OCI-LY3 (cell line): ENCODE data around the gene MED13L.
A peak's percentile ranks its signal among the peaks of the same experiment; 100 is the strongest.
"Not testable (repeated sequence)": the region's sequence is repeated elsewhere in the genome, so short reads cannot be mapped to it uniquely, and the experiment has no call there.

Experiments used
- H2AFZ ChIP-seq: fragments of 200-600, 300-600 bp; shearing (Covaris generic); 2 replicates; pipeline ENCODE4 v1.6.0; 2014; ENCODE audit warnings: antibody characterized with exemption, low read depth, low read length
- H3K27ac ChIP-seq: fragments of 200-600, 300-600 bp; sonication (generic); 2 replicates; pipeline ENCODE4 v1.5.1; 2014; ENCODE audit warnings: mild to moderate bottlenecking, low read length, moderate library complexity, mixed read lengths
- H3K27me3 ChIP-seq: fragments of 200-600, 300-600 bp; sonication (generic); 2 replicates; pipeline ENCODE4 v1.6.1; 2014; ENCODE audit warnings: low read depth, low read length, mixed read lengths
- H3K36me3 ChIP-seq: fragments of 200-600, 300-600 bp; sonication (generic); replicated peaks from 2 replicates; pipeline ENCODE3; 2014; ENCODE audit warnings: low read depth, low read length, mixed read lengths
- H3K4me1 ChIP-seq: fragments of 300-600, 200-600 bp; sonication (generic); 2 replicates; pipeline ENCODE4 v1.6.1; 2014; ENCODE audit warnings: low read length, mixed read lengths
- H3K4me2 ChIP-seq: fragments of 200-600, 300-600 bp; sonication (generic); 2 replicates; pipeline ENCODE4 v1.6.1; 2014; ENCODE audit warnings: low read length, mixed read lengths
- H3K4me3 ChIP-seq: fragments of 300-600, 200-600 bp; sonication (generic); 2 replicates; pipeline ENCODE4 v1.5.1; 2014; ENCODE audit warnings: antibody characterized with exemption, mild to moderate bottlenecking, low read length, moderate library complexity
- H3K79me2 ChIP-seq: fragments of 300-600, 200-600 bp; shearing (Covaris generic); 2 replicates; pipeline ENCODE4 v1.6.1; 2014; ENCODE audit warnings: mild to moderate bottlenecking, low read length, mixed read lengths
- H3K9ac ChIP-seq: fragments of 300-600, 200-600 bp; shearing (Covaris generic); 2 replicates; pipeline ENCODE4 v1.6.0; 2014; ENCODE audit warnings: mild to moderate bottlenecking, low read length, moderate library complexity
- H3K9me3 ChIP-seq: fragments of 200-600, 300-600 bp; shearing (Covaris generic); 2 replicates; pipeline ENCODE4 v1.6.1; 2014; ENCODE audit warnings: low read length, mixed read lengths; ENCODE audit not compliant: insufficient read depth
- H4K20me1 ChIP-seq: fragments of 200-600, 300-600 bp; sonication (generic); 2 replicates; pipeline ENCODE4 v1.6.1; 2016; ENCODE audit warnings: low read length, mixed read lengths; ENCODE audit not compliant: insufficient read depth
- CTCF ChIP-seq: fragments of 200-600, 300-600 bp; sonication (generic); IDR thresholded peaks from 2 replicates; pipeline ENCODE4 v1.5.1; 2014; ENCODE audit warnings: antibody characterized with exemption, low read length, low read depth
- EZH2phosphoT487 ChIP-seq: fragments of 200-600 bp; shearing (Covaris generic); IDR thresholded peaks from 2 replicates; pipeline ENCODE4 v1.6.1; 2018; ENCODE audit warnings: antibody characterized with exemption, mixed run types, low read depth

The MED13L gene

DNA sequence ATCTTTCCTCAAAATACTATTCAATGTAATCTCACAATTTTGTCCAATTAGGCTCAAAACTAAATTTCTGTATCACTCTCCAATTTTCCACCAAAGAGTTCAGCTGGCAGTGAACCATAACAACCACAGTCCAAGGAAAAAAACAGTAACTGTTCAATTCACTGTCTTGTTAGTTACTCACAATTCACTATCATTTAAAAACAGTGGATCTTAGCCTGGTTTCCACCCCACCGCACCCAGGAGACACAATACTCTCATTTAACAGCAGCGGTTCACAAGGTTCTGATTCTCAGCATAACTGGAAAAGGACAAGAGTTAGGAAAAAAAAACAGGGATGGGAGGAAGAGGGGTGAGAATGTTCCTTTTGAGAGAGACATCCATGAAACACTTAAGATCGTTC, 40.5 kb downstream of the MED13L start:
- H3K27me3 ChIP-seq = no peaks in the 10 kb centered on the region
- no peak overlapping the region for H3K9ac ChIP-seq
- peaks cover 22% of the 10 kb centered on the region for H3K4me1 ChIP-seq
- H3K4me2 ChIP-seq = 0 out of 2 replicates have a peak overlapping the region, but pooled peaks have one; percentile 51
- H3K27ac ChIP-seq = no peak overlapping the region
- no peaks in the 10 kb centered on the region for H3K36me3 ChIP-seq
- no peak overlapping the region for H2AFZ ChIP-seq
- H3K4me3 ChIP-seq = no peak overlapping the region
- H3K79me2 ChIP-seq = peaks cover 84% of the 10 kb centered on the region
- H3K9me3 ChIP-seq = no peaks in the 10 kb centered on the region
- no peak for TF ChIP-seq CTCF
- TF ChIP-seq EZH2phosphoT487 = no peak
- no peaks in the 10 kb centered on the region for H4K20me1 ChIP-seq

GRCh38 chr12:116236148-116236731, 41.3 kb downstream of the MED13L start:
- peak overlapping the region; percentile 51 for H3K4me2 ChIP-seq
- H3K79me2 ChIP-seq = peaks cover 80% of the 10 kb centered on the region
- no peaks in the 10 kb centered on the region for H3K27me3 ChIP-seq
- TF ChIP-seq EZH2phosphoT487 (no peak), CTCF (peak; percentile 94)
- H3K36me3 ChIP-seq = no peaks in the 10 kb centered on the region
- no peaks in the 10 kb centered on the region for H3K9me3 ChIP-seq
- H3K27ac ChIP-seq = no peak overlapping the region
- H3K9ac ChIP-seq = 0 out of 2 replicates have a peak overlapping the region, but pooled peaks have one; percentile 10
- peaks cover 22% of the 10 kb centered on the region for H3K4me1 ChIP-seq
- no peaks in the 10 kb centered on the region for H4K20me1 ChIP-seq
- no peak overlapping the region for H2AFZ ChIP-seq
- H3K4me3 ChIP-seq = peak overlapping the region; percentile 26

DNA sequence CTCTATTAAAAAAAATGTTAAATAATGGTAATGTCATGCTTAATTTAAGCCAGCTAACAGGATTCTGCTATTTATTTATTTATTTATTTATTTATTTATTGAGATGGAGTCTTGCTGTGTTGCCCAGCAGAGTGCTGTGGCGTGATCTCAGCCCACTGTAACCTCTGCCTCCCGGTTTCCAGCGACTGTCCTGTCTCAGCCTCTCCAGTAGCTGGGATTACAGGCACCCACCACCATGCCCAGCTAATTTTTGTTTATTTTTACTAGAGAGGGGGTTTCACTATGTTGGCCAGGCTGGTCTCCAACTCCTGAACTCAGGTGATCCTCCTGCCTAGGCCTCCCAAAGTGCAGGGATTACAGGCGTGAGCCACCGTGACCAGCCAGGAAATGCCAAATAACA, 43.3 kb downstream of the MED13L start:
- H2AFZ ChIP-seq, H3K4me2 ChIP-seq, H3K36me3 ChIP-seq, H3K27me3 ChIP-seq, H3K27ac ChIP-seq, H4K20me1 ChIP-seq, H3K9me3 ChIP-seq, H3K4me3 ChIP-seq, H3K9ac ChIP-seq: not testable (repeated sequence)
- Histone ChIP-seq H3K79me2 (peaks cover 72% of the 10 kb centered on the region), H3K4me1 (peaks cover 15% of the 10 kb centered on the region)

- Histone ChIP-seq H3K79me2 (peaks cover 67% of the 10 kb centered on the region), H4K20me1 (no peaks in the 10 kb centered on the region), H3K4me3 (no peak overlapping the region), H3K27me3 (no peaks in the 10 kb centered on the region), H3K36me3 (peaks cover 3% of the 10 kb centered on the region), H2AFZ (no peak overlapping the region), H3K9me3 (no peaks in the 10 kb centered on the region), H3K4me1 (peaks cover 15% of the 10 kb centered on the region), H3K4me2 (no peak overlapping the region), H3K27ac (no peak overlapping the region), H3K9ac (no peak overlapping the region)
- no peak for TF ChIP-seq EZH2phosphoT487
- TF ChIP-seq CTCF = no peak
These were observed 43.8 kb downstream of the MED13L start for GRCh38 chr12:116233669-116234068.
